ENCODE measurements around the gene KDM7A.

Gene KDM7A, protein sequence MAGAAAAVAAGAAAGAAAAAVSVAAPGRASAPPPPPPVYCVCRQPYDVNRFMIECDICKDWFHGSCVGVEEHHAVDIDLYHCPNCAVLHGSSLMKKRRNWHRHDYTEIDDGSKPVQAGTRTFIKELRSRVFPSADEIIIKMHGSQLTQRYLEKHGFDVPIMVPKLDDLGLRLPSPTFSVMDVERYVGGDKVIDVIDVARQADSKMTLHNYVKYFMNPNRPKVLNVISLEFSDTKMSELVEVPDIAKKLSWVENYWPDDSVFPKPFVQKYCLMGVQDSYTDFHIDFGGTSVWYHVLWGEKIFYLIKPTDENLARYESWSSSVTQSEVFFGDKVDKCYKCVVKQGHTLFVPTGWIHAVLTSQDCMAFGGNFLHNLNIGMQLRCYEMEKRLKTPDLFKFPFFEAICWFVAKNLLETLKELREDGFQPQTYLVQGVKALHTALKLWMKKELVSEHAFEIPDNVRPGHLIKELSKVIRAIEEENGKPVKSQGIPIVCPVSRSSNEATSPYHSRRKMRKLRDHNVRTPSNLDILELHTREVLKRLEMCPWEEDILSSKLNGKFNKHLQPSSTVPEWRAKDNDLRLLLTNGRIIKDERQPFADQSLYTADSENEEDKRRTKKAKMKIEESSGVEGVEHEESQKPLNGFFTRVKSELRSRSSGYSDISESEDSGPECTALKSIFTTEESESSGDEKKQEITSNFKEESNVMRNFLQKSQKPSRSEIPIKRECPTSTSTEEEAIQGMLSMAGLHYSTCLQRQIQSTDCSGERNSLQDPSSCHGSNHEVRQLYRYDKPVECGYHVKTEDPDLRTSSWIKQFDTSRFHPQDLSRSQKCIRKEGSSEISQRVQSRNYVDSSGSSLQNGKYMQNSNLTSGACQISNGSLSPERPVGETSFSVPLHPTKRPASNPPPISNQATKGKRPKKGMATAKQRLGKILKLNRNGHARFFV

GRCh38 chr7:140176811-140177702 is at the start of gene KDM7A:
KDM7A (minus strand) TSS chr7:140176983; CDS start chr7:140176937, 46 bp downstream.
- DNase-seq (ENCODE audit: low read depth), result peak; percentile 82

GRCh38 chr7:140225562-140226249 is 48.9 kb upstream of the KDM7A start:
- no peak for DNase-seq (ENCODE audit: low read depth)

DNA sequence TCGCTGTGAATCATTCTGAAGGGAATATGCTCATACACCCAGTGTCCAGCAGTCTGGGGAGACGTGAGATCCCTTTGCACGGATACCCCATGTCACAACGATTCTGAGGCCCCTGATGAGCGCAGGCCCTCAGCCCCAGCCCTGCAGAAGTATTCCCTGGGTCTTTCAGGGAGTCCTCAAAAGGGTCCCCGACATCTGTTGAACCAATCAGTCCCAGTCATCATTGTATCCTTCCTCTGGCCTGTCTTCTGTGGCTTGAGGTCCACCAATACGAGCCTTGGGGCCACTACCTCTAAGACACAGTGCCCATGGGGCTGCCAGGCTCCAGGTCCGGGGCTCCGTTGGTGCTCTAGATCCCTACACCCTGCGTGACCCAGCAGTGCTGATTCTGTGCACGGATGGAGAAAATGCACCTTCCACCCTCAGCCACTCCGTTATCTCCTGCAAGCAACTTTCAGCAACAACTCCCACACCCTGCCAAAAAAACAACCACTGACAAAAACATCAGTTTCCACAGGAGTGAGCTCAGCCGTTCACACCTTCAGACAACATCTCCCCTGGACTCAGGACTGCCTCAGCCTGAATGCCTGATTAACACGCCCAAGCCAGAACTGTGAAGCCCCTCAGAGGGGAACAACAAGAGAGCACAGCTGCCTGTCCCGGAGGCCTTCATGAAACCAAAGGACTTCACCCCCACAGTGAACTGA is 46.9 kb upstream of the KDM7A start:
- no peak for DNase-seq (ENCODE audit: low read depth)

DNA sequence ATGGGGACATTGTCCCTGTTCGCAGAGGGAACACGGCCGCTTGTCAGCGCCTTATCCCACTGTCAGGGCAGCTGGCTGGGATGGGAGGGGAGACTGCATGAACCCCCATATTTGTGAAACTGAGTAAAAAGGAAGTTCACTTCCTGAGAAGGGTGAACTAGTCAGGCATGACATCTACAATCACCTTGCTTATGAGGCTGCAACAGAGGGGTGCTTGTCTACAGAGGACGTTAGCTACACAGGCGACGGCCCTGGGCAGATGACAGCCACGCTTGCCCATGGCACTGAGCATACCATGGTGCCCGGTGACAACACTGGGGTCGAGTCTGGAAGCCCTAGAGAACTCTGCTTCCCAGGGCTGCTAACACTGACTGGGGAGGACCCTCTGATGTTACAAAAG is 46.0 kb upstream of the KDM7A start:
- no peak for DNase-seq (ENCODE audit: low read depth)

GRCh38 chr7:140219672-140220524 is 43.1 kb upstream of the KDM7A start:
- no peak for DNase-seq (ENCODE audit: low read depth)

DNA sequence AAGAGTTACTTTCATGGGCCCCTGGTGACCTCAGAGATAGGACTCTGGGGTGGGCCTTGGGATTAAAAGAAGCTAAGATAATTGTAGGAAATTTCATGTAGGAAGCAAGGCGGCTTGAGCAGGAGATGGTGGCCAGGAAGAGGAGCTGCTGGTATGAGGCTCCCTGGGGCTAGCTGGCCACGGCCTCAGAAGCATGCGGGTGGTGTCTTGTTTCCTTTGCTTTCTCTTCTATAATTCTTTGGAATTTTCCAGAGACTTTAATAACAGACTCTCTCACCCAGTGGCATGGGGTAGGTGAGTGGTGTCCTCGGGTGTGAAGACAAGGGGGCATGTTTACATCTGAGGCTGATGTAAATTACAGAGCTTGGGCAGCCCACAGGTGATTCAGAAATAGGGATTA is 41.9 kb upstream of the KDM7A start:
- no peak for DNase-seq (ENCODE audit: low read depth)

- no peak for DNase-seq (ENCODE audit: low read depth)
These were observed 41.1 kb upstream of the KDM7A start for GRCh38 chr7:140217750-140218501.

GRCh38 chr7:140215281-140215680 is 38.5 kb upstream of the KDM7A start:
- DNase-seq (ENCODE audit: low read depth), result no peak

GRCh38 chr7:140214075-140214684 is 37.4 kb upstream of the KDM7A start:
- no peak for DNase-seq (ENCODE audit: low read depth)

DNA sequence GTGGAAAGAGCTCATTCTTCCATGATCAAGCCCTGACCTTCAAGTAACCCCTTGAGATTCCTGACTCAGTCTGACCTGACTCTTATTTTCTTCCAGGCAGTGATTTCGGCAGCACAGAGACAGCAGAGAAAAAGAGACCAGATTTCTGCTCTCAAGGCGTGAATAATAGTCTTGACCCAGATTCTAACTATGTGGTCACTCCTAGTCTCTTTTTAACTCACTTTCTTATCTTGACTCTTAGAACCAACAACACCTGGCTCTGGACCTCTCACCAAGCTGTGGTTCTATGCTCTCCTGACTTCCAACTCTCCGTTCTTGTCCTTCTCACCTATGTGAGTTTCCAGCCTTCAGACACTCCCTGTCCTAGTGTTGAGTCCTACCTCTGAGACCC is 36.9 kb upstream of the KDM7A start:
- no peak for DNase-seq (ENCODE audit: low read depth)

GRCh38 chr7:140212100-140212881 is 35.5 kb upstream of the KDM7A start:
- DNase-seq (ENCODE audit: low read depth), result no peak

DNA sequence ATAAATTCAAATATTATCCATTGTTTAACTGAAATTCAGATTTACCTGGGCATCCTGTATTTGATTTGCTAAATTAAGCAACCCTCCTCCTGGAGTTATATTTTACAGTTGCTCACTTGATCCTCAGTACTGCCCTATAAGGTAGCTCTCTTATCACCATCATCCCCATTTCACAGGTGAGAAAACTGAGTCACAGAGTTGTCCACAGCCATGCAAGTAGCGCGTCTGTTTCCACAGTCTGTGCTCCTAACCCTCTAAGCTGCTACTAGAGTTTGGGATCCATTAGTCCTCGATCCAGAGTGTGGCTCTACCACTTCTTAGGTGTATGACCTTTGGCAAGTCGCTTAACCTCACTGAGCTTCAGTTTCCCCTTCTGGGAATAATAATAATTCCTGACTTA is 34.9 kb upstream of the KDM7A start:
- DNase-seq (ENCODE audit: low read depth), result no peak

GRCh38 chr7:140209866-140210609 is 33.3 kb upstream of the KDM7A start:
- no peak for DNase-seq (ENCODE audit: low read depth)

GRCh38 chr7:140206616-140207389 is 30.0 kb upstream of the KDM7A start:
- no peak for DNase-seq (ENCODE audit: low read depth)

DNA sequence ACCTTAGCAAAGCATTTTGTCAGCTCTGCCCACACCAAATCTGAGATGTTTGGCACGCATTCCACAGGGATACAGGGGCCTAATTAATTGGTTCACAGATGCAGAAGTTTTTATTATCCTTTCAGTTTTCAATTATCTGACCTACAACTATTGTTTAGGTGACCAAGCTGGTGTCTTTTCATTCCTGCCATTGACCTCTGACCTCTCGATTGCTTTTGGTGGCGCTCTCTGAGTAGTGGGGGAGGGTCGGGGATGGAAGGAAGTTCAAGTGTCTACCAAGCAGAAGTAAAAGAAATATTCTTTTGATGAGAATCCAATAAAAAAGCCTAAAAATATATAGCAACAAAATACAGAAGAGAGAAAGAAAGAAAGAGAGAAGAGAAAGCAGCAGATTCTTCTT is 28.8 kb upstream of the KDM7A start:
- no peak for DNase-seq (ENCODE audit: low read depth)

- DNase-seq (ENCODE audit: low read depth), result no peak
These were observed 26.8 kb upstream of the KDM7A start for GRCh38 chr7:140203556-140203955.
